ENCODE results near the gene RABGAP1L.

GRCh38 chr1:174761901-174762585 lies 602.7 kb downstream of the RABGAP1L start:
- TF ChIP-seq CTCF (conservative IDR thresholded peaks at IDR 0.05) = no peak
- TF ChIP-seq EZH2 (IDR thresholded peaks at IDR 0.05; ENCODE audit: low read depth) = no peak
